CD4-positive, alpha-beta T cell (primary cell): ENCODE data around the gene TH. TPM values are rescaled to one million over a fixed set of nuclear protein-coding genes. Genes with fewer than 3 reads are reported as not detected.
A peak's percentile ranks its signal among the peaks of the same experiment; 100 is the strongest.

ENCODE experiments used
- ATAC-seq: fragments of 200-7000 bp; cut with Tn5 transposase; one replicate; pipeline ENCODE4 v1.10.0; 2022; ENCODE audit warnings: mild to moderate bottlenecking; ENCODE audit not compliant: poor library complexity
- CTCF ChIA-PET: fragments of 350-600 bp; sonication (Branson Sonifier 250); formaldehyde crosslinking; loops from one replicate; lab custom pipeline; 2021; ENCODE audit warnings: antibody characterized with exemption, inconsistent platforms; lab: Charles Lee
- POLR2A ChIA-PET: fragments of 350-600 bp; sonication (Branson Sonifier 250); formaldehyde crosslinking; loops from one replicate; lab custom pipeline; 2021; ENCODE audit warnings: antibody characterized with exemption, inconsistent platforms; lab: Charles Lee
- DNase-seq, 14 experiments: peaks; one replicate each; pipeline ENCODE4 v3.0.0-alpha.2; 2013 to 2020; ENCODE audit warnings: mixed read lengths in 2 of 14
- H3K27ac ChIP-seq, 2 donors: one replicate each; pipeline versions ENCODE4 v1.5.1 to v1.7.0; 2013; ENCODE audit warnings: low read length in 2 of 2, low read depth in 1 of 2, mild to moderate bottlenecking in 1 of 2
- H3K27me3 ChIP-seq, 2 experiments: 1 replicate in 1 of 2; 2 replicates in 1 of 2; pipeline versions ENCODE4 v1.6.1 to v1.7.0; 2013; ENCODE audit warnings: low read length in 2 of 2, control low read depth in 1 of 2, mild to moderate bottlenecking in 1 of 2, moderate library complexity in 1 of 2; ENCODE audit not compliant: insufficient read depth in 2 of 2, control insufficient read depth in 1 of 2
- H3K36me3 ChIP-seq: one replicate; pipeline ENCODE4 v1.6.1; 2013; ENCODE audit warnings: low read length, control low read depth; ENCODE audit not compliant: insufficient read depth
- H3K4me1 ChIP-seq: one replicate; pipeline ENCODE4 v1.6.1; 2013; ENCODE audit warnings: low read length, control low read depth; ENCODE audit not compliant: insufficient read depth
- H3K4me3 ChIP-seq: one replicate; pipeline ENCODE4 v1.5.1; 2013; ENCODE audit warnings: mild to moderate bottlenecking, low read length, moderate library complexity
- H3K9me3 ChIP-seq, 2 experiments: 1 replicate in 1 of 2; 2 replicates in 1 of 2; pipeline versions ENCODE4 v1.6.1 to v1.7.0; 2013; ENCODE audit warnings: low read length in 2 of 2, mild to moderate bottlenecking in 2 of 2, control low read depth in 1 of 2, moderate library complexity in 1 of 2; ENCODE audit not compliant: control insufficient read depth in 1 of 2, insufficient read depth in 1 of 2
- H3K27ac Mint-ChIP-seq: one replicate; pipeline ENCODE4 v1.8.0; 2020; ENCODE audit warnings: mixed read lengths
- H3K27me3 Mint-ChIP-seq: one replicate; pipeline ENCODE4 v1.8.0; 2021; ENCODE audit warnings: mixed read lengths
- H3K36me3 Mint-ChIP-seq: one replicate; pipeline ENCODE4 v1.8.0; 2021; ENCODE audit warnings: low read depth, mixed read lengths
- H3K4me1 Mint-ChIP-seq: one replicate; pipeline ENCODE4 v1.8.0; 2021; ENCODE audit warnings: low read depth, mixed read lengths
- H3K4me3 Mint-ChIP-seq: one replicate; pipeline ENCODE4 v1.8.0; 2020; ENCODE audit warnings: mild to moderate bottlenecking, mixed read lengths
- H3K9me3 Mint-ChIP-seq: one replicate; pipeline ENCODE4 v1.8.0; 2020; ENCODE audit warnings: mixed read lengths
- CTCF ChIP-seq: fragments of 200-600 bp; IDR thresholded peaks from one replicate; pipeline ENCODE4 v1.8.0; 2022; ENCODE audit warnings: antibody characterized with exemption, mild to moderate bottlenecking
- intact Hi-C, 2 experiments: fragments of 100-400 bp; cut with DNase I in 1 of 2; cut with micrococcal nuclease in 1 of 2; formaldehyde crosslinking; loops; one replicate each; pipeline versions ENCODE4 v1.15.1 to v1.9.0; 2023 to 2025; cut with DNase I, micrococcal nuclease
- total RNA-seq, 174 experiments: library from RNA in 2 of 174; stranded (reverse) in 2 of 174; gene quantifications; one replicate each; pipeline ENCODE4 v1.2.3 and lab custom pipeline; 2021 to 2026

Gene TH
- total RNA-seq, 2 experiments from 2014 or later = not detected

- Histone ChIP-seq H3K4me1 (peaks cover 14% of the 10 kb centered on the region), H3K4me3 (no peak overlapping the region), H3K9me3 (peaks cover 0 to 8% of the 10 kb centered on the region in 2 experiments), H3K27ac (no peak overlapping the region), H3K36me3 (no peaks in the 10 kb centered on the region), H3K27me3 (no peaks in the 10 kb centered on the region)
- Mint-ChIP-seq H3K4me3 (no peak overlapping the region), H3K4me1 (peaks cover 13% of the 10 kb centered on the region), H3K27ac (no peak overlapping the region), H3K36me3 (no peaks in the 10 kb centered on the region), H3K27me3 (no peaks in the 10 kb centered on the region), H3K9me3 (no peaks in the 10 kb centered on the region)
- intact Hi-C loops = loop anchor here (5.0 to 10.0 kb wide), 3 partner anchors 334 to 696 kb away; no protein-coding TSS in a partner anchor
- DNase-seq = no peak
- POLR2A ChIA-PET = no interaction called here
- CTCF ChIA-PET = interaction anchor here (1.7 kb wide), 1 partner anchor 222 kb away, joined by 5 read pairs; no protein-coding TSS in a partner anchor
- ATAC-seq = no peak
- TF ChIP-seq CTCF = no peak
Observed at GRCh38 chr11:2198621-2199365, 27.2 kb upstream of the TH start.

GRCh38 chr11:2197771-2198520 lies 26.3 kb upstream of the TH start:
- Histone ChIP-seq H3K4me3 (no peak overlapping the region), H3K4me1 (peaks cover 14% of the 10 kb centered on the region), H3K27me3 (no peaks in the 10 kb centered on the region), H3K36me3 (no peaks in the 10 kb centered on the region), H3K27ac (no peak overlapping the region), H3K9me3 (peaks cover 0 to 8% of the 10 kb centered on the region in 2 experiments)
- no peak overlapping the region for H3K27ac Mint-ChIP-seq
- H3K36me3 Mint-ChIP-seq = no peaks in the 10 kb centered on the region
- H3K4me1 Mint-ChIP-seq = peaks cover 13% of the 10 kb centered on the region
- H3K4me3 Mint-ChIP-seq = no peak overlapping the region
- DNase-seq (no peak), ATAC-seq (no peak)
- H3K27me3 Mint-ChIP-seq = no peaks in the 10 kb centered on the region
- POLR2A ChIA-PET = no interaction called here
- intact Hi-C loops = loop anchor here (1.0 to 10.0 kb wide), 6 partner anchors 71 to 697 kb away; no protein-coding TSS in a partner anchor
- CTCF ChIA-PET = interaction anchor here (1.7 kb wide), 1 partner anchor 223 kb away, joined by 5 read pairs; no protein-coding TSS in a partner anchor
- no peaks in the 10 kb centered on the region for H3K9me3 Mint-ChIP-seq
- no peak for TF ChIP-seq CTCF

- POLR2A ChIA-PET = no interaction called here
- Mint-ChIP-seq H3K9me3 (no peaks in the 10 kb centered on the region), H3K4me3 (no peak overlapping the region)
Observed at GRCh38 chr11:2196970-2197770, 25.6 kb upstream of the TH start.

More at GRCh38 chr11:2196970-2197770, 25.6 kb upstream of the TH start:
- Mint-ChIP-seq H3K27ac (no peak overlapping the region), H3K36me3 (no peaks in the 10 kb centered on the region), H3K27me3 (no peaks in the 10 kb centered on the region), H3K4me1 (peaks cover 13% of the 10 kb centered on the region)
- DNase-seq = peak; percentile 53 to 84 (median 62)
- intact Hi-C loops = loop anchor here (1.0 to 10.0 kb wide), 6 partner anchors 72 to 698 kb away; no protein-coding TSS in a partner anchor
- H3K4me3 ChIP-seq = no peak overlapping the region
- H3K27ac ChIP-seq = no peak overlapping the region
- H3K4me1 ChIP-seq = peaks cover 14% of the 10 kb centered on the region
- peak; percentile 90 for ATAC-seq
- no peaks in the 10 kb centered on the region for H3K27me3 ChIP-seq
- peaks cover 0 to 8% of the 10 kb centered on the region in 2 experiments for H3K9me3 ChIP-seq
- TF ChIP-seq CTCF = peak; percentile 63
- CTCF ChIA-PET = no interaction called here
- no peaks in the 10 kb centered on the region for H3K36me3 ChIP-seq
